GM18519 (cell line): ENCODE measurements around the gene JAKMIP1.
A peak's percentile ranks its signal among the peaks of the same experiment; 100 is the strongest.
"Not testable (repeated sequence)": the region's sequence is repeated elsewhere in the genome, so short reads cannot be mapped to it uniquely, and the experiment has no call there.

Experiments
- ATAC-seq: cut with Tn5 transposase; IDR thresholded peaks from one replicate; pipeline ENCODE4 v1.9.1; 2021; ENCODE audit warnings: mild to moderate bottlenecking, moderate library complexity; ENCODE audit not compliant: unreplicated experiment, low FRiP score

The JAKMIP1 gene

DNA sequence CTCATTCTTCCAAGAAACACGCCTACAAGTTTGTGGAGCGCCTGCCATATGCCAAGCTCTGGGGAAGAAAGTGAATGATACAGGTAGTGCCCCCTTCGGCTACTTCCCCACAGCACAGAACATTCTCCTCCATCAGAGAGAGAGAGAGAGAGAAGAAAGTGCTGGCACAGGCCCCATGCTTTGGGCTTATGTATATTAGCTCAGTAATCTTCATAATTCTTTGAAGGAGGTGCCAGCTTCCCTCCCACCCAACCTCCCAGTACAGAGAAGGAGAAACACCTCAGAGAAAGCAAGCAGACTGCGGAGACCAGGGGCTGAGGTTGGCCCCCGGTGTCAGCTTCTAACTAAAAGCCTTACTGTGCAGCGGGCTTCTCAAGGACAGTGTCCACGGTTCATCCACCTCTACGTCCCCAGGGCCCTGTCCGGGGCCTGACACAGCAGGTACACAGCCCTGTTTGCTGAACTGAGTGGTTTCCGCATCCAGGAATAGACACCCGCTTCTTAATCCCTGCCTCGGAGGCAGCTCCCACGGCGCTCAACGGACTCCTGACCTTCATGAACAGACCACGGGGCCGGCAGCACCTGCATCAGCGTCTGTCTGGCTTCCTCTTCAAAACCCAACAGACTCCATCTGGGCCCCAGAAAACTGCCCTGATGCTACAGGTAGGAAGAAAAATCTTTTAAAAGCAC is 50.2 kb downstream of the JAKMIP1 start:
- ATAC-seq: no peak

DNA sequence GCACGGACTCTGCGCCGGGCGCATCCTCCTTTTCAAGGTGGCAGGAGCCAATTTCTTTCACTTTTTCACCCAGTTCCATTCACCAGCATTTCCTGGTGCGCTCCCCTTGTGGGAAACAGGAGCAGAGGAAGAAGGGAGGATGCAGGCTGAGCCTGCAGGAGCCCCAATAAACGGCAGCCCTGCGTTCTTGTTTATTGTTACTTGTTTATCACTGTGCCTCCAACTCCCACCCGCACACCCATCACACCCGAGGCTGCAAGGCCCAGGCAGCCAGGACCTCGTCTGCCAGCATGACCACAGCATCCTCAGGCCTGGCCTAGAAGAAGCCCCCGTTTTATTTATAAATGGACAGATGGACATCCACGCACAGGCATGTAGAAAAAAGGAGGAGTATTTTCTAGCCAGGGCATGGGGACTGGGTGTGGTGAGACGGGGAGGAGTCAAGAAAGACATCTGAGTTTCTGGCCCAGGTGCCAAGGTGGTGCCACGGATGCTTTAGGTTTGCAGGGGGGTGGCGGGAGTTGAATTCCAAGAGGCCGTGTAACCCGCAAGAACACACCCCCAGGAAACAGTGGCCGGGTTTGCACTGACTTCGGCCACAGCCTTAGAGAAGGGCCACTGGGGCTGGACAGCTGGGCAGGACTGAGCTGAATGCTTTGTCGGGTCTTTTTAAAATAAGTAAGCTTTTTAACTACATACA is 51.7 kb downstream of the JAKMIP1 start:
- ATAC-seq: no peak

- no peak for ATAC-seq
These were observed 52.9 kb downstream of the JAKMIP1 start for GRCh38 chr4:6147441-6147840.

DNA sequence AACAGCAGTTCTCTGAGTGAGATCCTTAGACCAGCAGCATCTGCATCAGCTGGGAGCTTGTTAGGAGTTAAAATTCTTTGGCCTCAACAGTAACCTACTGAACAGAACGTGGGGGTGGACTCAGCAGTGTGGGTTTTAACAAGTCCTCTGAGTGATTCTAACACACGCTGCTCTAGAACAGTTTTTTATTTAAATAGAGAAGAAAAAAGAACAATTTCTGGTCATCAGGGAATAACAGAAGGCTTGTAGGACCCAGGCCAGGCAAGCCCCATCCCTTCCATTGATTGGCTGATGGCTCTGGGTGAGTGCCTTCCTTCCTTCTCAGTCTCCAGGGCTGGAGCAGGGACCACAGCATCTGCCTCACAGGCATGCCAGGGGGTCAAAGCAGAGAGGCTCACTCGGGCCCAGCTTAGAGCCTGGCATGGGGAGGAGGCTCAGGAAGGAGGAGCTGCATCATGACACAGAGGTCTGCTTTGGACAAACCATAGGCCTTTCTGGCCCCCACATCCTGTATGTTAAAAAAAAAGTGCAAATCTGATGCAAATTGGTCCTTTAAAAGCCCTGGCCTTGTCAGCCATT is 56.7 kb downstream of the JAKMIP1 start:
- no peak for ATAC-seq

DNA sequence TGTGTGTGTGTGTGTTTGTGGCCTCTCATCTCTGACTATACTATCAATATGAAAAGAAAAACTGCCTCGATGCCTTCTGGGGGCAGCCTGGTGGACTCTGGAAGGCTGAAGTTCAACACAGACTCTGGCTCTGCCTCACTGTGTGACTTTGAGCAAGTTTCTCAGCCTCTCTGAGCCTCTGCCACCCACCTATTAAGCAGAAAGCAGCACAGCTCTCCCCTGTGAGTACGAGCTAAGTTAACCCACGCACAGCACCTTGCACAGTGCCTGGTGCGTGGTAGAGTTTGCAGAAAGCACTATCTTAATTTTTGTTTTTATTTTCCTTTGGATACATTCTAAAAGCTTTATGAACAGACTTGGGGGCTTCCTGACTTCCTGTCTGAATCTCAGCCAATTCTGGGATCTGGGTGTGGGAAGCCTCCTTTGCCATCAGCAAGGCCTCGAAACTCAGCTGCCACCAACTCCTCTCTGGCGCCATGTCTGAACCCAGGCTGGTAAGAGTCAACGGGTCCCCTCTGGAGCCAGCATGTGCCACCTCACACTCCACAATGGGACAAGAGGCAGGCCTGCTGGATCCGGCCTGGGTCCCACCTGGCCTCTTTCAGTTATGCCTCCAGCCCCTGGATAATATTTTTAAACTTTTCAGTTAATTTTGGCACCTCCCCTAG is 57.3 kb downstream of the JAKMIP1 start:
- ATAC-seq: no peak

DNA sequence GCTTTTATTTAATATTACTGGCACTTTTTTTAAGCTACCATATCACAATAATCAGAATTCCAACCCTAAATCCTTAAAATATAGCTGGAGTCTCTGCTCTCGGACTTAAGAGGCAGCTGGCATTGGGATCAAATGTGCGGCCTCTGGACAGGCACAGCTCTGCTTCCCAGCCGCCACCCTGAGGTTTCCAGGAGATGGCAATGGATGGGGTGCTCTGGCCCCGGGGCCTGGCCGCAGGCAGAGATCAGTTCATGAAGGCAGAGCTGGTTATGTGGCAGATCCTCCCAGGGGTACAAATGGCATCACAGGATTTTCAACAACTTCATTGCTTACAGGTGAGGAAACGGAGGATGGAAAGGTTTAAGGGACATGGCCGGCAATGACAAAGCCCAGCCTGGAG is 57.8 kb downstream of the JAKMIP1 start:
- ATAC-seq: no peak

DNA sequence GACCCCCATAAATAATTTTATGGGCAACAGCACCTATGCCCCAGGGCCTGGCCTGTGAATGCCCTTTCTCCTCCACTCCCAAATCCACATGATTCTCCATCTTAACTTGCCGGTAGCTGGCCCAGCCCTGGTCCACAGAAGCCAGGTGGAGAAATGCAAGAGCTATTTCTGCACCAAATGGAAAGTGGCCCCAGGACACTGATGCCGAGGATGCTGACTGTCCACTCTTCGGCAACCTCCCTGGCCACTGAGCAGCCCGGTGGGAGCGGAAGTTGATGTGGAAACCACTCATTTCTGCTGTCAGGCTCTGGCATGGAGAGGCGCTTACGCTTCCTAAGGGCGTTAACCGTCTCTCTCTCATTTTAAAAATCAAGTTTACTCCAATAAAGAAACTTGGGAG is 58.8 kb downstream of the JAKMIP1 start:
- ATAC-seq: no peak

- not testable (repeated sequence) for ATAC-seq
These were observed 59.3 kb downstream of the JAKMIP1 start for GRCh38 chr4:6141021-6141420.

DNA sequence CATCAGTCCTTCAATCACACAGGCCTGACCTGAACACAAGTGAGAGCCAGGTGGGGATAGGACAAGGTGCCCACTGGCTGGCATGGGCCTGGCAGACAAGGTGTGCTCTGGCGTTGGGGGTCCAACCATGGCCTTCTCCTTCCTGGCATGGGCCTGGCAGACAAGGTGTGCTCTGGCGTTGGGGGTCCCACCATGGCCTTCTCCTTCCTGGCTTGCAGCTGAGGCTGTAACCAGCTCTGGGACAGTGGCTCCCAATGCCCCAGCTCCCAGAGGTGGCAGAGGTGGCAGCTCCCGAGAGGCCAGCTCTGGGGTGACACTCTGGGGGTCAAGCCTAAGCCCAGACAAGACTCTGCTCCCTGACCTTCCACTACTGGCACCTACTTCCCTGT is 62.6 kb downstream of the JAKMIP1 start:
- ATAC-seq: no peak

DNA sequence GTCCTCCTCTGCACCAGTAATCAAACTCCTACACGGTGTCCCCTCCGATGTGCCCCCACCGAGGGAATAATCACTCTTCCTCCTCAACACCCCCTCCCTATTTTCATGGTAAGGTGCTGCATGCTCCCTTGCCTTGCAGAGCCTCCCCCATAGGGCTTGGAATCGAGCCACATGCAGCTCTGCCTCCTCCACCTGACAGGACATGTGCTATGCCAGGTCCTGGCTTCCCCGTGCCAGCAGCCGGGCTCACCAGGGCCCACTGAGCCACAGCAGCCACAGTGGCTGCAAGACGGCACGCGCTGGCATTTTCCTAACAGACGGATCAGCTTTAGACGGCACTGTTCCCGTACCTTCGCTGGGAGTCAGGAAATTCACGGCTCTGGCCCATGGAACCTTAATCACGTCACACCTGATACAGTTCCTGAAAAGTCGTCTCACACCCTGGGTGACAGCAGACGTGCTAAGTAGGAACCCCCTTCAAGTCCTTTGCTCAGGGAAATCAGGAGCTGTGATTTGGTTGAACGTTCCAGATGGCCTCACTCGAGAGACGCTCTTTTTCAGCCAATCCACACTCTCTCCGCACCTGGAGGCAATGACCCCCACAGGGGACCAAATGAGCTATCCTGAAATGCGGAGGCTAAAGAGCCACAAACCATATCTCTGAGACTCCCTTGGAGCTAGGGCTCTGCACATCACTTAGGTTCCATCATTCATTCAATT is 63.2 kb downstream of the JAKMIP1 start:
- no peak for ATAC-seq

- peak; percentile 73 for ATAC-seq
These were observed 65.6 kb downstream of the JAKMIP1 start for GRCh38 chr4:6134612-6135220.

DNA sequence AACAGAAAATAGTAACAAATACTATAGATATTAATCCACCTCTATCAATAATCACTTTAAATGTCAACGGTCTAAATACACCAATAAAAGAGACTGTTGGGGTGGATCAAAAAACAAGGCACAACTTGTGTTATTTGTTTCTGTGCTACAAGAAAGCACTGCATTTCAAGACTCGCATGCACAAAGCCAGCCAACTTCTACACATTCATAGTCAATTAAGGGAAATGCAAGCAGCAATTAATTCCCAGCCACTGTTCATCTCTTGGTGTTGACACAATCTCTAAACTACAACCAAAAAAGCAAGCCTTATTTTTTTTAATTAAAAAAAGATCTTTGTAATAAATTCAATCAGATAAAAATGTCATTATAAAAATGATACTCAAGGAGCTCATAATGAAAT is 67.6 kb downstream of the JAKMIP1 start:
- no peak for ATAC-seq

GRCh38 chr4:6128221-6128850 is 72.0 kb downstream of the JAKMIP1 start:
- ATAC-seq: no peak

- no peak for ATAC-seq
These were observed 73.2 kb downstream of the JAKMIP1 start for GRCh38 chr4:6126971-6127745.

DNA sequence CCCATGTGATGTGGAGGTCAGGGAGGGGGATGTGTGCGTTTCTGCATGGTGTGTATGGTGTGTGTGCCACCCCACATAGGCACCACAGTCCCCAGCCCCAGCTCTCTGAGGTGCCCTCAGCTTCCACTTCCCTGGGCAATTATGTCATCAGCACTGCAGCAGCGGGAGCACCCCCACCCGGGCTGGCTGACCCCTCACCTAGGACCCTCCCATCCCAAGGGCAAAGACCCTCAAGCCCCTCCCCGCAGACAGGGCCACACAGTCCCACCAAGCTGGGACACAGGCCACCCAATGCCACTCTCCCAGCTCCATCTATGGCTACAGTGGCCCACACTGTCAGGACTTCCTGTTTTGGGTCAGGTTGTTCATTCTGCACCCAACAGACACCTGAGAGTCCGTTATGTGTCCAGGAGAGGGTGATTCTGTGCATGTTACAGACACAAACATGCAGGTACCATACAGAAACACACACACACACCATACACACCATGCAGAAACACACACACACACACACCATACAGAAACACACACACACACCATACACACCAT is 75.2 kb downstream of the JAKMIP1 start:
- ATAC-seq: no peak

GRCh38 chr4:6124386-6125102 is 75.8 kb downstream of the JAKMIP1 start:
- ATAC-seq: no peak

- ATAC-seq: no peak
These were observed 76.4 kb downstream of the JAKMIP1 start for GRCh38 chr4:6123976-6124375.

DNA sequence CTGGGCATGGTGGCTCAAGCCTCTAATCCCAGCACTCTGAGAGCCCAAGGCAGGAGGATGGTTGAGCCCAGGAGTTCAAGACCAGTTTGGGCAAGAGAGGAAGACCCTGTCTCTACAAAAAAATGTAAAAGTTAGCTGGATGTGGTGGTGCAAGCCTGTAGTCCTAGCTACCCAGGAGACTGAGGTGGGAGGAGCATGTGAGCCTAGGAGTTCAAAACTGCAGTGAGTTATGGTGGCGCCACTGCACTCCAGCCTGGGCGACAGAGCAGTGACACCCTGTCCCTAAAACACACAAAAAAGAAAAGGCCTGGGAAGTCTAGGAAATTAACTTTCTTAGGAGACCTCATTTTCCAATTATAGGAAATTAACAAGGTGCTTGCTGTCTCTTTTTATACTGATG is 76.8 kb downstream of the JAKMIP1 start:
- ATAC-seq: no peak
